Measurements from ENCODE around the gene LARP4.
"Not testable (repeated sequence)": the region's sequence is repeated elsewhere in the genome, so short reads cannot be mapped to it uniquely, and the experiment has no call there.

LARP4 gene

DNA sequence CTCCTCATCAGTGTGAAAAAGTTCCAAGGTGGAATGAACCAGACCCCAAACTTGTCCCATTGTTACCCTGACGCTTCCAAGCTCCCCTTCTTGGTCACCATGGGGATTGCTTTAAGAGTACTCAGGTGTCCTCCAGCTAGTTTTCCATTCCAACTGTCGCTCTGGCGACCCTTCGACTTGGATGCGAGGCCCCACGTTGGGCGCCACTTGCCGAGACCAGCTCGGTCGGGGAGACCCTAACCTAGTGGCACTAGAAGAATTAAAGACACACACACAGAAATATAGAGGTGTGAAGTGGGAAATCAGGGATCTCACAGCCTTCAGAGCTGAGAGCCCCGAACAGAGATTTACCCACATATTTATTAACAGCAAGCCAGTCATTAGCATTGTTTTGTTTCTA is 97.4 kb downstream of the LARP4 start:
- not testable (repeated sequence) for DNase-seq

DNA sequence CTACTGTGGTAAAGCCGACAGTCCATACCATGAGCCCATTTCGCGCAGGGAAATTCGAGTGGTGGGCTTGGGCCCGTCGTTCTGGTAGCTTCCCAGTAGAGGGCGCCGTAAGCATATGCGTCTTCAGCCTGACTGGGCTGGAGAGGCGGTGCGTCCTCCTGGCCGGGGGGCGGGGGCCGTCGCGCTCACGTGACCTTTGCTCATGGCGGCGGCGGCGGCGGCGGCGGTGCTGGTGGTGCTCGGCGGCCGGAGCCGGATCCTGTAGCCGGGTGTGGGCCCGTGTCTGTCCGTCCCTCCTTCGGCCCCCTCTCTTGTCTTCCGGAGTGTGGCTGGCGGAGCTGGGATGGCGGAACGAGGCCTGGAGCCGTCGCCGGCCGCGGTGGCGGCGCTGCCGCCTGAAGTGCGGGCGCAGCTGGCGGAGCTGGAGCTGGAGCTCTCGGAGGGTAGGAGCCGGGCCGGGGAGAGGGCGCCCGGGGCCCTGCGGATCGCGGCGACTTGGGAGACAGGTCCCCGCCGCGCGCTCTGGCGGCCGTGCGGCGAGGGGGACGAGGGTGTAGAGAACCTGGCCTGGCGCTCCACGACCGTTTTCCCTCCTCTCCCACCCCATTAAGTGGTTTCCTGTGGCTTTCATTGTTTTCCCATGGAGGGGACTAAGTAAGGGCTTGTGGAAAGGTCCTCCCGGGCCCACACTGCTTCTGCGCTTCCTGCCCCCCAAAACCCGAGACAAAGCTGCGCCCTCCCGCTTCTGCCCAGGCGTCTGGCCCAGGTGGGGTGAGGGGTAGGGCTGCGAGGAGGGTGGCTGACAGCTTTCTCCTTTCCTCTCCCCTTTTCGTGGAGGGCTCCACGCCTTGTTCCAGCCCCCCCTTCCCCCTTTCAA is 104.4 kb downstream of the LARP4 start, which contains the start of gene DIP2B:
Gene DIP2B, plus strand, starts transcription at position 188 of the 877 bp plus-strand sequence. Its CDS starts 156 bp downstream, at position 344.
- DNase-seq = peak; percentile 82 to 96

DNA sequence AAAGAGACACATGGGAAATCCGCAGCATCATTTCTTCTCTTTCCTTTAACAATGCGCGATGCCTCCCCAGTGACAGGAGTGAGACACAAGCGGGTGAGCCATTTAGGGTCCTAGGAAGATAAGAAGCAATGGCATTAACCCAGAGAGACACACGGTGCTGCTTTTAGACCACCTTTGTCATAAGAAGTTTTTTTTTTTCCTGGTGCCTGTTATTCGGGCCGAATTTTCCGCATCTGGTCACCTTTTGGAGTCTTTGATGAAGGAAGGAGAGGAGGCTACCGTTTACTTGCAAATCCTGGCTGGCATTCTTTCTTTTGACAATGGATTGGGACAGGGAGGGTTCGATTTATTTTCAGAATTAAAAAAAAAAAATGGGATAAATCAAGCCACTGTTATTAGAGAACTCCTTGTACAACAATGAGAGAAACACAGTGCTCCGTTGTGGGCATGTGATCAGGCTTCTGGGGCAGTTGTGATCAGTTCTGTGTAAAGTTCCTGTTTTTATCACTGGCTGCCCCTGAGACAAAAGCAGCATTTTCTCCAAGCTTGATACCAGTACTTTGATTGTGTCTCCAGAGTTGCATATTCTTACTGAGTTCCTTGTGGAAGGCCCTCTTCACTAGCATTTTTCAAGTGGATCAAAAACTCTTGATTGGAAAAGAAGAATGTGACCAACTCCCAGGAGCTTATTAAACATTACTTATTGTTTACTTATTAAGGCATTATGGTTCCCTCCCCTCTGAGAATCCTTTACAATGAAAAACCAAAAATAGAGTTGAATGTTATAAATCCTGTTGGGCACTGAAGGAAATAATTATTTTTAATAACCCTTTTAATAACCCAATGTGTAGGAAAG is 105.2 kb downstream of the LARP4 start:
- DNase-seq = peak; percentile 61 to 62

DNA sequence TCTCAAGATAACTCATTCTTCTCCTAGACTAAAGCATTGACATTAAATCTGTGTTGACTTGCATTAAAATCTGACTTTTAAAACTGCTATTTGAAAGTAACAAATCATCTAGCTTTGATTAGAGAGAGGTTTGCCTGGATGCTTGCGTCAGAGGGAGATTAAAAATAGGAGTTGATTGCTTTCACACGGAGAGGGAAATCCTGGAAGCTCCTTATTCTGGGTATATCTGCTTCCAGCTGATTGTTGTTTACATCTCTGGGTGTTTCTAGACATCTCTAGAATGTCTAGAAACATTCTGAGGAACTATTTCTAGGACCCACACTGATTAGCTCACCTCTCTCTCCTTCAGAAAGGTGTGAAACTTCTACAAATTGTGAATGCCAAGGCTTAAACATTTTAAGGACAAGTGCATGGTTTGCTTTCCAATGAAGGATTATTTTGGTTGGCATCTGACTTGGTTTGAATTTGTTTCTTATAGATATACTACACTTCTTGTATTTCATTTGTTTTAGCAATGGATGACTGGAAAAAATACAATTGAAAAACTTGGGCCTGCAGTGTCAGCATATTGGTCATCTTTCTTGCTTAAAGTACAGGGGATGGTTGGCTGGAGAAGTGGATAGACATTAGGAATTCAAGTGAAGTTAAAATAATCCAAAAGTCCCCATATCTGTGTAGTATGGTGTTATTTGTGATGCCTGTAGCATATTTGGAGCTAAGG is 106.2 kb downstream of the LARP4 start:
- DNase-seq = no peak

DNA sequence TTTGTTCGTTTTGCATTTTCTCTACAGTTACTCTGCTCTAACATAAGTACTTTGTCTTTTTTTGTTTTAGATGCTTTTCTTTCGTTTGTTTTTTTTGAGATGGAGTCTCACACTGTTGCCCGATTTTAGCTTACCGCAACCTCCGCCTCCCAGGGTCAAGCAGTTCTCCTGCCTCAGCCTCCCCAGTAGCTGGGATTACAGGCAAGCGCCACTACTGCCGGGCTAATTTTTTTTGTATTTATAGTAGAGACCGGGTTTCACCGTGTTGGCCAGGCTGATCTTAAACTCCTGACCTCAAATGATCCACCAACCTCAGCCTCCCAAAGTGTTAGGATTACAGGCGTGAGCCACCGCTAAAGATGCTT is 106.8 kb downstream of the LARP4 start:
- DNase-seq = no peak

DNA sequence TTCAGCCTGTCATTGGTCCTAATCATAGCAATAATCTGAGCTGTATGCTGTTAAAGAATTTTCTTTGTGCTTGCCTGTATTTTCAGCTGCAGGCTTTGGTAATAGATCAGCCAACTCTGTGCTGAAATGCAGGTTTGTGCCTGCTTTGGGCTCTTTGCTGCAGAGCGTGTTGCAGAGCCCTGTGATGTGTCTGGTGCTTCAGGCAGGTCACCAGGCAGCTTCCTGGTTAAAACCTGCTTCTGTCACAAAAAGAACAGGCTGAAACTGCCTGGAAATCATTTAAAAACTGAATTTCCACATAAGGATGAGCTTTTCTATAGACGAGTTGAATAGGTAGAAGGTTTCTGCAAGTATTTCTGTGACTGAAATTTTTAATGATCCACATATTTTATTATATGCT is 107.2 kb downstream of the LARP4 start:
- no peak for DNase-seq

DNA sequence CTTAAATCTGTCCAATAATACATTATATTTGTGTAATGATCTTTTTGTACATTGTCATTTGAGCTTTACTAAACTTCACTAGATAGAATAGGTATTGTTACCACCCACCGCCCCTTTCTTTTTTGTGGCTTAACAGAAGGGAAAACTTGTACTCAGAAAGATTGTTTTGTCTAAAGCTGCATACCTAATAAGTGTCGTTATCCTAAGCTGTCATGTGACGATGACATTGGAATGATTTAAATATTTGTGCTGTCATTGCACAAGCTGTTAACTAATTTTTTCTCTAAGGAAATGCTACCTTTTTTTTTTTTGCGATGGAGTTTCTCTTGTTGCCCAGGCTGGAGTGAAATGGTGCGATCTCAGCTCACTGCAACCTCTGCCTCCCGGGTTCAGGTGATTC is 107.7 kb downstream of the LARP4 start:
- DNase-seq = peak; percentile 40 to 53

DNA sequence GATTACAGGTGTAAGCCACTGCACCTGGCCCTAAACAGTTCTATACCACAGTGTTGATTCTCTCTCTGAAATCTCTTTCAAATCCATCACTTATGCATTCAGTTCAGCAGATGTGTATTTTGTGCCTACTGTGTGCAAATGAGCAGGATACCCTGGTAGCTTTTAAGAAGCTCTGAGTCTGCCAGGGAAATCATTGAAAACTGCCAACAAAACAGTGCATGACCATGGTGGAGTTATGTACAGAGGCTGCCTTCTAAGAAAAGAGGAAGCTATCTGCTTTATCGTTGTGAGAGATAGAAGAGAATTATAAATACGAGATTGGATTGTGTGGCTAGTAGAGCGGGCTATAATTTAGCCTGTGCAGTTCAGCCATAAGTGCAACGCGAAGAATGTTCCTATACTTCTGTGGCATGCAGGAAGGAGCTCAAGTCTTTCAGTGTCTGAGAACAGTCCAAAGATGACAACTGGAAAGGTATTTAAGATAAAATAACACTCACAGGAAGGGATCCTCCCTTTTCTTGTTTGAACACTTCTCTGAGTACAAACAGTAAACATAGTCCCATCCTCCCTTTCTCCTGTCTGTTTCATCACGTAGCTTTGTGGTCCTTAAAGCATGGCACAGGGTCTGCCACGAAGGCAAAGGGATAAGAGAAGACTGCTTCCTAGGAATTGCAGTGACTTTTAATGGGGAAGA is 108.4 kb downstream of the LARP4 start:
- DNase-seq = no peak

DNA sequence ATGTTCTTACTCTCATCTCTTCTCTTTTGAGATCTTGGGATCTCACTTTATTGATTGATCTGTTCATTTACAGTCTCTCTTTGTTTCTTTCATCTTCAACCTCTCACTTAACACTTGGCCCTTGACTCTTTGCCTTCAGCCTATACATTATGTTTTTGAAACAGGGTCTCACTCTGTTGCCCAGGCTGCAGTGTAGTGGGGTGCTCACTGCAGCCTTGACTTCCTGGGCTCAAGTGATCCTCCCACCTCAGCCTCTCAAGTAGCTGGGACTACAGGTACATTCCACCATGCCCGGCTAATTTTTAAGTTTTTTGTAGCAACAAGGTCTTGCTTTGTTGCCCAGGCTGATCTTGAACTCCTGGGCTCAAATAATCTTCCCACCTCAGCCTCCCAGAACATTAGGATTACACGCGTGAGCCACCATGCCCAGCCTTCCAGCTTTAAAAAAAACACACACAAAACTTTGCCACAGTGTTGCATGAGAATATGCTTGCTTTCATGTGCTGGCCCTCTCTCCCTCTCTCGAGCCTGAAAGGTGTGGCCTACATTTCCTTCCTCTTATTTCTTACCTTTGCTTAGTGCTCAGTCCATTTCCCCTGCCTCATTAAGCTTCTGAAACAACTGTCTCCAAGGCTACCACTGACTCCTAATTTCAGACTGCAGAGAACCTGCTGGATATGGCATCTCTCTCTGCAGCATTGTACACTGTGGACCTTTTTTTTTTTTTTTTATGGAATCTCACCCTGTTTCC is 114.0 kb downstream of the LARP4 start:
- no peak for DNase-seq

DNA sequence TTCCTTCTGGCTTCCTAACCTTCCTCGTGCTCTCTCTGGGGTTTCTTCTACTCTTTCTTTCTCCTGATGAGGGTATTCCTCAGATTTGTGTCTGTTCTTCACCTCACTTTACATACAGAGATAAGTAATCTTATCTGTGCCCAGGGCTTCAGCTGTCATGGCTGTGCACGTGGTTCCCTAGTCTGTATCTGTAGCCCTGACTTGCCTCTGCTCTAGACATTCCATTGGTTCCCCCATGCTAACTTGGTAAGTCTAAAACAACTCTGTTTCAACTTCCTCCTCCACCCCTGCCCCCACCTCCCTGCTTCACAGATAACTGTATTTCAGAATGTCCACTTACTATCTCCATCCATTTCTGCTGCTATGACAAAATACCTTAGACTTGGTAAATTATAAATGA is 114.9 kb downstream of the LARP4 start:
- peak in 1 of 2 donors; percentile 29 for DNase-seq

DNA sequence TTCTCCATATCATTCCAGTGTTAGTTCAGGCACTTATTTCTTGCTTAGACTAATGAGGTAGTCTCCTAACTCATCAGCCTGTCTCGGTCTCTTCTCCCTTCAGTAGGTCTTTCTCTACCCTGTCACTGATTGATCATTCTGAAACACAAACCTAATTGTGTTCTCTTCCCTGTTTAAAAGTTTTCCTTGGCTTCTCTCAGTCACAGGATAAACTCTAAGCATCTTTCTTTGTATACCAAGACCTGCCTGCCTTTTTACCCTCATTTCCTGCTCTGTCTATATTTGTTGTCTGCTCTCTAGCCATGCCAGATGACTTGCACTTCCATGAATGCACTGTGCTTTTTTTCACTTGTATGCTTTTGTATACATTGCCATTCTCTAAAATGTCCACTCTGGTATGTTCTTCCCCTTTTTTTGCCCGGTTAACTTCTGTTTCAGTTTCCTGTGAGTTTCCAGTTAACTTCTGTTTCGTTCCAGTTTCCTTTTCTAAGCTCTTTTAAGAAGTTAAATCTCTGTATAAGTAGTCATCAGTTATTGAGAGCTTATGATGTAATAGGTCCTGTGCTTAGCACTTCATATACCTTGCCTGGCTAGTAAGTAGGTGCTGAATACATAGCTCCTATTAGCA is 116.8 kb downstream of the LARP4 start:
- DNase-seq = peak; percentile 96

DNA sequence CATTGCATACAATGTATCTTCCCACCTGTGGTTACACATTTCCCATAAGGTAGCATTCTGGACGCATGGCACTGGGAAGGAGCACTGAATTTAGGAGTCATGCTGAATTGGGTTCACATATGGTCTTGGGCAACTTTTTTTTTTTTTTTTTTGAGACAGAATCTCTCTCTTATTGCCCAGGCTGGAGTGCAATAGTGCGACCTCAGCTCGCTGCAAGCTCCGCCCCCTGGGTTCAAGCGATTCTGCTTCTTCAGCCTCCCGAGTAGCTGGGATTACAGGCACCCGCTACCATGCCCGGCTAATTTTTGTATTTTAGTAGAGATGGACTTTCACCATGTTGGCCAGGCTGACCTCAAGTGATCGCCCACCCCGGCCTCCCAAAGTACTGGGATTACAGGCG is 117.4 kb downstream of the LARP4 start:
- DNase-seq = peak in 1 of 2 donors; percentile 63

DNA sequence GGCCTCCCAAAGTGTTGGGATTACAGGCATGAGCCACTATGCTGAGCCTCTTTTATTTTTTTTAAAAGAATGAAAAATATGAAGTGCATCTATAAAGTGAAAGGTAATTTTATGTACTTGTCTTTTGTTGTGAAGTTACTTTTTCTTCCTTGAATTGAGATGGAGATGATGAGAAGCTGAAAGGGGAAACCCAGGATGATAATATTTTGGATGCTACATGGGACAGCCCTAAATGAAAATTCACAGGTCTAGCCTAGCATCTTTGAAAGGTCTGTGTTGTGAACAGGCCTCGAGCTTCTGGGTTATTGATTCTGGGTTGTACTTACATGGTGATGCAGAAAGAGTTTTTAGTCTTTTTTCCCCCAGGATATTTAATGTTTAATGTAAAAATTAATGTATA is 118.7 kb downstream of the LARP4 start:
- DNase-seq = peak in 1 of 2 donors; percentile 41

DNA sequence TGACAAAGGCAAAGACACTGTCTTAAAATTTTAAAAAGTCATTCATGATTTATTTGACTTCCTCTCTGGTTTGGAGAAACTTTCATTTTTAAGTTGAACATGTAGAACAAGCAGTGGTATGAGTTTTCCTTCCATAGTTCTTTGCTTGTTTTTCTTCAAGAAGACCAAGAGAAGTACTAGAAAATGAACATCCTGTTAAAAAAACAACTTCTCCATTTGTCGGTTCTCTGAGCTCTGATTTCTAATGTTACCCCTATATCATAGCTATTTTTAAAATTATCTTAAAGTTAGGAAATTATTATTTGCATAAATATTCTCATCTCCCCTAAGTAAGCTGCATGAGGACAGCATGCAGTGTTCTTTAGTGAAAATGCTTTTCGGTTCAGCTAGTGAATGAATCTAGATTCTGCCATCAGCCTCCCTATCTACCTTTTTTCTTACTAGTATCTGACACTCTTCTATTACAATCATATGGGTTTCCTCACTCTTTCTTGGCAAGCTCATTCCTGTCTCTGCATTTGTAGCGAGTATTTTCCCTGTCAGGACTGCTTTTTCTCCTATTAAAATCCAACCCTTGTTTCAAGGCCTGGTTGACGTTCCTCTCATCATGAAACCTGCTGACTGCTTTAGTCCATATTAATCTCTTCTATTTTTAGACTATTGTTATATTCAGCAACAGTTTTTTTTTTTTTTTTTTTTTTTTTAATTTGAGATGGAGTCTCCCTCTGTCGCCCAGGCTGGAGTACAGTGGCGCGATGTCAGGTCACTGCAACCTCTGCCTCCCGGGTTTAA is 119.9 kb downstream of the LARP4 start:
- DNase-seq = peak; percentile 31 to 41

DNA sequence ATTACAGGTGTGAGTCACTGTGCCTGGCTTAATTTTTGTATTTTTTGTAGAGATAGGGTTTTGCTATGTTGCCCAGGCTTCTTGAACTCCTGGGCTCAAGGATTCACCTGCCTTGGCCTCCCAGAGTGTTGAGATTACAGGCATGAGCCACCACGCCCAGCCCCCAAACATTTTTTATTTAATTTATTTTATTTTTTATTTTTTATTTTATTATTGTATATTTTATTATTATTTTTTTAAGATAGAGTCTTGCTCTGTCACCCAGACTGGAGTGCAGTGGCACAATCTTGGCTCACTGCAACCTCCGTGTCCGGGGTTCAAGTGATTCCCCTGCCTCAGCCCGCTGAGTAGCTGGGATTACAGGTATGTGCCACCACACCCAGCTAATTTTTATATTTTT is 121.1 kb downstream of the LARP4 start:
- not testable (repeated sequence) for DNase-seq

DNA sequence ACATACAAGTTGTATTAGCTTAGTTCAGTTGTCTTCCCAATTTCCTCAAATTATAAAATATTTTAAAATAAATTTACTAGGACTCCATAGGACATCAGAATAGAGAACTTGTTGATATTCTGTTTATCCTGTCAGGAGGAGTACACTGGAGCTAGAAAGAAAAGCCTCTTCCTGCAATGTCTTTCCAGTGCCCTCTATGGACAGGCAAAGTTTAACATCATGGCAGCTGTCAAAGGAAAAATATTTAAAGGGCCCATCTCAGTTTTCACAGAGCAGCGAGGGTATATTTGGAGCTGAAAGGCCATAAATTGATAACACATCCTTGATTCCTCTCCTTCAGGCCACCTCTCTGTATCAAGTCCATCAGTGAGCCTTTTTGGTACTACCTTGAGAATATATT is 123.1 kb downstream of the LARP4 start:
- no peak for DNase-seq

DNA sequence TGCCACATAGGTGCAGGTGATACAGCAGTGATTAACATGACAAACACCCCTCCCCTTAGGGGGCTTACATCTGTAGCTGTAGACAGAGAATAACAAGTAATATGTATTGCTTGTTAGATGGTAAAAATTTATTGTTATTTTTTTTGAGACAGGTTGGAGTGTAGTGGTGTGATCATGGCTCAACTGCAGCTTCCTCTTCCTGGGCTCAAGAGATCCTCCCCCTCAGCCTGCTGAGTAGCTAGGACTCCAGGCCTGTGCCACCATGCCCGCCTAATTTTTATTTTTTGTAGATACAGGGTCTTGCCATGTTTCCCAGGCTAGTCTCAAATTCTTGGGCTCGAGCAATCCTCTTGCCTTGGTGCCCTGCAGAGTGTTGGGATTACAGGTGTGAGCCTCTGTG is 123.9 kb downstream of the LARP4 start:
- no peak for DNase-seq

DNA sequence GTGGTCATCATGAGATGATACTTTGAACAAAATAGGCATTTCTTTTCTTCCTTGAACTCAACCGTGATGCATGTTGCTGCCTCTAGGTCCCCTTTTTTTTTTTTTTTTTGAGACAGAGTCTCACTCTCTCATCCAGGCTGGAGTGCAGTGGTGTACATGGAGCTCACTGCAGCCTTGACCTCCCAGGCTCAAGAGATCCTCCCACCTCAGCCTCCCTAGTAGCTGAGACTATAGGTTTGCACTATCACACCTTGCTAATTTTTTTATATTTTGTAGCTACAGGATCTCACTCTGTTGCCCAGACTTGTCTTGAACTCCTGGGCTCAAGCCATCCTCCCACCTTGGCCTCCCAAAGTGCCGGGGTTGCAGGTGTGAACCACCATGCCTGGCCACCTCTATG is 124.7 kb downstream of the LARP4 start:
- no peak for DNase-seq

DNA sequence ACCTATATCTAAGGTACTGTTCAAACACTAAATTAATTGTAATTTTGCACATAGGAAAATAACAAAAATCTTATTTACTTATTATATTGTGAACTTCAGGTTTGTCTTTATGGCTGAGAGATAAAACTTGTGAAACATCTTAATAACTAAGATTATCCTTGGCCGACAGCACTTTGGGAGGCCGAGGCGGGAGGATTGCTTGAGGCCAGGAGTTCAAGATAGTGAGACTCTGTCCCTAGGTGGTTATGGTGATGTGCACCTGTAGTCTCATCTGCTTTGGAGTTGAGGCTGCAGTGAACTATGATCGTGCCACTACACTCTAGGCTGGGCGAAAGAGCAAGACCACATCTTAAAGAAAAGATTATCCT is 126.7 kb downstream of the LARP4 start:
- DNase-seq = no peak

DNA sequence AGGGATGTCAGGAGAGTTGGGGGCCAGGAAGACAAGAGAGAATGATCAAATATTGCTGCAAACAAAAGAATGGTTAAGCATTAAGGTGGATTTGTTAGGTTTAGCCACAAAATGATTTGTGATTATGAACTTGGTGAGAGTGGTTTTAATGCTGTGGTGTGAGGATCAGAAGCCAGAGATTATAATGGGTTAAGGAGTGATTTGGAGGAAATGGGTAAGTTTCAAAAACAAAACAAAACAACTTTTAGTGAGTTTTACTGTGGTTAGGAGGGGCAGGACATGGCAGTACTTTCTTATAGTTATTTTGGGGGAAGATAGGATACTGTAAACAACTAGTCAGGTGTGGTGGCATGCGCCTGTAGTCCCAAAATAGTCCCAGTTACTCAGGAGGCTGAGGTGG is 128.1 kb downstream of the LARP4 start:
- no peak for DNase-seq

DNA sequence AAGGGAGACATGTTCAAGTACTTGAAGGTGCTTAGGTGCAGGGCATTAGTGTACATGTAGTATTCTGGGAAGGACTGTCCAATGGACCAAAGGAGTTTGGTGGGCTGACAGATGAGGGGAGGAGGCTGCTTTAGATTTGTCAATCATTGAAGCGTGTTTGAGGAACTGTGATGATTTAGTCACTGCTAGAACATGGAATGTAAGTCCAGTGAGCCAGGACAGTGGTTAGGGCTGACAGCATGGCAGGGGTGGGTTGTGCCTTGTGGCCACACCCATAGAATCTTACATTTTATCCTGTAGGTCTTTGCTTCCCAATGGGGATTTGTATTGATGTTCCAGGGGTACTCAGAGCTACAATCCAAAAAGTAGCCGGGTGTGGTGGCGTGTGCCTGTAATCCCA is 128.7 kb downstream of the LARP4 start:
- DNase-seq = peak; percentile 47 to 48
